Hepatocyte (in vitro differentiated cells): ENCODE measurements around the gene SLC25A21. TPM values are rescaled to one million over a fixed set of nuclear protein-coding genes. Genes with fewer than 3 reads are reported as not detected.
"Not testable (repeated sequence)": the region's sequence is repeated elsewhere in the genome, so short reads cannot be mapped to it uniquely, and the experiment has no call there.

Experiments
- DNase-seq: peaks from one replicate; pipeline ENCODE4 v3.0.0-alpha.2; 2016; ENCODE audit warnings: low spot score
- H2AFZ ChIP-seq: fragments of 200-600 bp; sonication (generic); 2 replicates; pipeline ENCODE4 v1.6.0; 2016; ENCODE audit warnings: antibody characterized with exemption, mild to moderate bottlenecking
- H3K27ac ChIP-seq: fragments of 200-600 bp; sonication (generic); 2 replicates; pipeline ENCODE4 v1.5.1; 2016; ENCODE audit warnings: mild to moderate bottlenecking
- H3K27me3 ChIP-seq: fragments of 200-600 bp; sonication (generic); 2 replicates; pipeline ENCODE4 v1.6.1; 2016
- H3K36me3 ChIP-seq: fragments of 200-600 bp; sonication (generic); replicated peaks from 2 replicates; pipeline ENCODE4 v1.5.1; 2016; ENCODE audit warnings: low read depth; ENCODE audit not compliant: insufficient read depth
- H3K4me1 ChIP-seq: fragments of 200-600 bp; sonication (generic); 2 replicates; pipeline ENCODE4 v1.5.1; 2016; ENCODE audit warnings: mild to moderate bottlenecking, moderate library complexity; ENCODE audit not compliant: insufficient read depth
- H3K4me2 ChIP-seq: fragments of 200-600 bp; sonication (generic); 2 replicates; pipeline ENCODE4 v1.6.0; 2016
- H3K4me3 ChIP-seq: fragments of 200-600 bp; sonication (generic); 2 replicates; pipeline ENCODE4 v1.5.1; 2016; ENCODE audit warnings: mild to moderate bottlenecking
- H3K79me2 ChIP-seq: fragments of 200-600 bp; sonication (generic); 2 replicates; pipeline ENCODE4 v1.6.0; 2017; ENCODE audit warnings: mild to moderate bottlenecking
- H3K9me2 ChIP-seq: fragments of 200-600 bp; sonication (generic); replicated peaks from 2 replicates; pipeline ENCODE4 v1.6.0; 2017; ENCODE audit warnings: mild to moderate bottlenecking; ENCODE audit not compliant: insufficient read depth
- H3K9me3 ChIP-seq: fragments of 200-600 bp; sonication (generic); 2 replicates; pipeline ENCODE4 v1.5.1; 2016; ENCODE audit warnings: low read depth, mild to moderate bottlenecking
- H4K20me1 ChIP-seq: fragments of 200-600 bp; sonication (generic); 2 replicates; pipeline ENCODE4 v1.6.0; 2016; ENCODE audit warnings: mild to moderate bottlenecking; ENCODE audit not compliant: insufficient read depth, poor library complexity, severe bottlenecking
- EZH2 ChIP-seq: fragments of 200-600 bp; sonication (generic); IDR thresholded peaks from 2 replicates; pipeline ENCODE4 v1.6.1; 2016; ENCODE audit warnings: antibody characterized with exemption, mild to moderate bottlenecking, borderline replicate concordance
- EZH2phosphoT487 ChIP-seq: fragments of 200-600 bp; sonication (generic); IDR thresholded peaks from one replicate; pipeline ENCODE4 v1.6.1; 2018; ENCODE audit warnings: antibody characterized with exemption, mild to moderate bottlenecking, low read depth, moderate library complexity; ENCODE audit not compliant: unreplicated experiment, severe bottlenecking
- WGBS: methylation state at CpG from one replicate; pipeline ENCODE4 v1.1.6; 2016; ENCODE audit warnings: low lambda C conversion rate; ENCODE audit errors: missing lambda C conversion rate; 5-methylcytosine and 5-hydroxymethylcytosine counted together
- polyA plus RNA-seq: library from polyadenylated mRNA; unstranded; fragments of >200 nt; fragmentation: Nextera tagmentation; extraction: Ambion mirVana; gene quantifications from 2 replicates; pipeline ENCODE4 v1.2.1, GENCODE V29; 2016
- total RNA-seq: library from RNA; depleted of rRNA; stranded (reverse); fragments of >200 nt; gene quantifications from 2 replicates; pipeline ENCODE4 v1.2.3, GENCODE V29; 2014
- TF ChIP-seq, protein P1 (sequence below): fragments of 200-600 bp; sonication (generic); IDR thresholded peaks from 2 replicates; pipeline ENCODE4 v1.5.1; 2016; ENCODE audit warnings: antibody characterized with exemption, mild to moderate bottlenecking; ENCODE audit not compliant: poor library complexity

Gene SLC25A21
- total and polyA plus RNA-seq, 2 experiments from 2014 or later: 1.4 to 1.6 TPM

DNA sequence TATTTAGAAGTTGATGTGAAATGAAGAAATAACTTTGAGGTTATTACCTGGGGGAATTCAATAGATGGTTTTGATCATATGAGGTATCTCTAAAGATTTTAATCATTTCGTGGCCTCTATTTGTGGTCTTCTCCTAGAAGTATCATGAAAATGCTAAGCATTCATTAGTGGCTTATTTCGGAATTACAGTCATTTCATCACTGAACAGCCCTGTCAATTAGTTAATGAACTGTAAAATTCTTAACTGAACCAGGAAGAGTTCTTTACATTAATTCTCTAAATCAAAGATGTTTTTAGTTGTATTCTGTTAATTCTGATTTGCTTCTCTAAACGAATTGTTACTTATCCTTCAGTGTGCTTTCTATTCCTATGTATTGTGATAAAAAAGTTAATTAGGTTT, 261.8 kb downstream of the SLC25A21 start:
- Histone ChIP-seq H3K4me1 (no peaks in the 10 kb centered on the region), H3K4me2 (no peak overlapping the region), H3K9me3 (no peaks in the 10 kb centered on the region), H3K36me3 (no peaks in the 10 kb centered on the region), H3K4me3 (no peak overlapping the region), H3K27ac (no peak overlapping the region), H4K20me1 (no peaks in the 10 kb centered on the region), H3K9me2 (no peaks in the 10 kb centered on the region), H3K27me3 (no peaks in the 10 kb centered on the region), H2AFZ (no peak overlapping the region), H3K79me2 (no peaks in the 10 kb centered on the region)
- no peak for TF ChIP-seq EZH2phosphoT487
- TF ChIP-seq EZH2: no peak
- TF ChIP-seq, protein P1, sequence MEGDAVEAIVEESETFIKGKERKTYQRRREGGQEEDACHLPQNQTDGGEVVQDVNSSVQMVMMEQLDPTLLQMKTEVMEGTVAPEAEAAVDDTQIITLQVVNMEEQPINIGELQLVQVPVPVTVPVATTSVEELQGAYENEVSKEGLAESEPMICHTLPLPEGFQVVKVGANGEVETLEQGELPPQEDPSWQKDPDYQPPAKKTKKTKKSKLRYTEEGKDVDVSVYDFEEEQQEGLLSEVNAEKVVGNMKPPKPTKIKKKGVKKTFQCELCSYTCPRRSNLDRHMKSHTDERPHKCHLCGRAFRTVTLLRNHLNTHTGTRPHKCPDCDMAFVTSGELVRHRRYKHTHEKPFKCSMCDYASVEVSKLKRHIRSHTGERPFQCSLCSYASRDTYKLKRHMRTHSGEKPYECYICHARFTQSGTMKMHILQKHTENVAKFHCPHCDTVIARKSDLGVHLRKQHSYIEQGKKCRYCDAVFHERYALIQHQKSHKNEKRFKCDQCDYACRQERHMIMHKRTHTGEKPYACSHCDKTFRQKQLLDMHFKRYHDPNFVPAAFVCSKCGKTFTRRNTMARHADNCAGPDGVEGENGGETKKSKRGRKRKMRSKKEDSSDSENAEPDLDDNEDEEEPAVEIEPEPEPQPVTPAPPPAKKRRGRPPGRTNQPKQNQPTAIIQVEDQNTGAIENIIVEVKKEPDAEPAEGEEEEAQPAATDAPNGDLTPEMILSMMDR: no peak
- no peak for DNase-seq
- 86% methylated on average over 3 of the region's 3 CpGs for WGBS

DNA sequence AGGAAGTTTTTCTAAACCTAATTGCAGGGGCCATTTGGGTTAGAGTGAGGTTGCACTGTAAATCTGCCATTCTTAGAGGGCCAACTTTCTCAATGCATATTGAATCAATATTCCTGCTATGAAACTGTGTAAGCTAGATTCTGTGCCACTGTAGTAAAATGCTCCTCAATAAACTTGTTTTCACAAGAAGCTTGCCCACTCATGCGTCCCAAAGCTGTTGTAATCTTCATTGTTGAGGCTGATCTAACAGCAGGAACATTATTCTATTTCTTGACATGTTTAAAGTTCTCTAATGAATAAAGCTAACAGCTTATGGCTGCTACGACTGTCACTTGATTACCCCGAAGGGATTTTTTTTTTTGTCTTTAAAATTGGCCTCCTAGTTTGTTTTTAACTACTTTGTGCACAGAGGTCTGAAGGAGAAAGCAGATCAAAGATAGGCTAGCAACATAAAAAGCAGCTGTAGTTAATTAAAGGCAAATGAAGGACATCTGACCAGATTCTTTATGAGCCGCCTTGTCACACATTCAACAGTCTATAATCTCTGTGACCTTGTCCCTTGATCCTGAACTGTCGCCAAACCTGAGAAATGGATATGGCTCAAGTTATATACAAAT, 267.0 kb downstream of the SLC25A21 start:
- DNase-seq: no peak
- Histone ChIP-seq H3K27me3 (no peaks in the 10 kb centered on the region), H3K79me2 (no peaks in the 10 kb centered on the region), H3K4me2 (no peak overlapping the region), H3K9me2 (no peaks in the 10 kb centered on the region), H2AFZ (no peak overlapping the region), H4K20me1 (no peaks in the 10 kb centered on the region), H3K4me3 (no peak overlapping the region), H3K36me3 (no peaks in the 10 kb centered on the region), H3K4me1 (no peaks in the 10 kb centered on the region), H3K9me3 (no peaks in the 10 kb centered on the region), H3K27ac (no peak overlapping the region)
- TF ChIP-seq, protein P1: no peak
- TF ChIP-seq EZH2 (no peak), EZH2phosphoT487 (no peak)
- 46% methylated on average over 5 of the region's 5 CpGs for WGBS

DNA sequence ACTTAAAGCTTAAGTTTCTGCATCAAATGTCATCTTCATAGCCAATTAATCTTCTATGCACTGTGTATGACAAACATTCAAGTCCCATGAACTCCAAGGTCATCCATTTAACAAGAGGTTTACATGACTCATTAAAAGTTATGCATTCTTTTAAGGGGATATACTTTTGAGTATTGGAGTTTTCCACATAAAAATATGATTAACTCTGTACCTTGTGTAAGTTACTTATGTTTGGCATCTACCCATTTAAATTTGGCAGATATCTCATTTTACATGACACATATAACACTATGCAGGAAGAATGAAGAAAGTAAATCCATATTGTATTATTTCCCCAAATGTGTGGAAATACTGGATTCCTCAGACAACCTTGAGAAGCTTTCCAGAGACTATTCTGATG, 270.5 kb downstream of the SLC25A21 start:
- Histone ChIP-seq H3K79me2 (no peaks in the 10 kb centered on the region), H3K4me2 (no peak overlapping the region), H3K4me3 (no peak overlapping the region), H3K4me1 (no peaks in the 10 kb centered on the region), H3K27me3 (no peaks in the 10 kb centered on the region), H3K9me3 (no peaks in the 10 kb centered on the region), H3K9me2 (no peaks in the 10 kb centered on the region), H3K27ac (no peak overlapping the region), H2AFZ (no peak overlapping the region), H3K36me3 (no peaks in the 10 kb centered on the region), H4K20me1 (no peaks in the 10 kb centered on the region)
- TF ChIP-seq EZH2 (no peak), EZH2phosphoT487 (no peak)
- TF ChIP-seq, protein P1: no peak
- no peak for DNase-seq

DNA sequence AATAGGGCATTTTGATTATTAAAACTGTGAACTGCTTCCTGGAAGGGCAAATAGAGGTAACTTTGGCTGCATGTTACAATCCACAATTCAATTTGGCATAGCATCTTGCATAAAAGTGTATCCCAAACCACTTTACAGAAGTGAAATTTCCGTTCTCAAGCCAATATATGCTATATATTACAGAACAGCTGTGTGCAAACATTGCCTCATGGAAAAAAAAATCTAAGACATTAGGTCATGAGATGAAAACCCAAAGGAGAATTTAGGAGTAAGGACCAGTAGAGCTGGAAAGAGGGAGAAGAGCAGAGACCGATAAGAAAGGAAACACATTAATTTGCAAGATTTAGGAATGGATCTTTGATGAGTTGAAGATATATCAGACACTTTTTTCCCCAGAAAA, 271.6 kb downstream of the SLC25A21 start:
- H3K36me3 ChIP-seq: no peaks in the 10 kb centered on the region
- H3K9me3 ChIP-seq: no peaks in the 10 kb centered on the region
- H3K79me2 ChIP-seq: no peaks in the 10 kb centered on the region
- no peak overlapping the region for H2AFZ ChIP-seq
- no peaks in the 10 kb centered on the region for H4K20me1 ChIP-seq
- no peak for DNase-seq
- WGBS: 90% methylated on average over 2 of the region's 2 CpGs
- no peak for TF ChIP-seq EZH2
- TF ChIP-seq, protein P1: no peak
- TF ChIP-seq EZH2phosphoT487: no peak
- no peak overlapping the region for H3K4me3 ChIP-seq
- H3K4me2 ChIP-seq: no peak overlapping the region
- no peaks in the 10 kb centered on the region for H3K9me2 ChIP-seq
- H3K4me1 ChIP-seq: no peaks in the 10 kb centered on the region
- H3K27ac ChIP-seq: no peak overlapping the region
- no peaks in the 10 kb centered on the region for H3K27me3 ChIP-seq

DNA sequence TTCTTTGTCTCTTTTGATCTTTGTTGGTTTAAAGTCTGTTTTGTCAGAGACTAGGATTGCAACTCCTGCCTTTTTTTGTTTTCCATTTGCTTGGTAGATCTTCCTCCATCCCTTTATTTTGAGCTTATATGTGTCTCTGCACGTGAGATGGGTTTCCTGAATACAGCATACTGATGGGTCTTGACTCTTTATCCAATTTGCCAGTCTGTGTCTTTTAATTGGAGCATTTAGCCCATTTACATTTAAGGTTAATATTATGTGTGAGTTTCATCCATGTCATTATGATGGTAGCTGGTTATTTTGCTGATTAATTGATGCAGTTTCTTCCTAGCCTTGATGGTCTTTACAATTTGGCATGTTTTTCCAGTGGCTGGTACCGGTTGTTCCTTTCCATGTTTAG, 276.1 kb downstream of the SLC25A21 start:
- H3K9me3 ChIP-seq, H3K9me2 ChIP-seq, H3K4me1 ChIP-seq, H2AFZ ChIP-seq, H3K27ac ChIP-seq, H3K4me2 ChIP-seq, H3K4me3 ChIP-seq, H3K79me2 ChIP-seq, H3K36me3 ChIP-seq, DNase-seq, H4K20me1 ChIP-seq, H3K27me3 ChIP-seq: not testable (repeated sequence)
- WGBS: 90% methylated on average over 2 of the region's 2 CpGs
